Measurements from ENCODE around the gene NUP62CL. TPM values are rescaled to one million over a fixed set of nuclear protein-coding genes. Genes with fewer than 3 reads are reported as not detected.

Gene NUP62CL
- total RNA-seq, 1 donor from 2014 or later = 6.1 TPM

DNA sequence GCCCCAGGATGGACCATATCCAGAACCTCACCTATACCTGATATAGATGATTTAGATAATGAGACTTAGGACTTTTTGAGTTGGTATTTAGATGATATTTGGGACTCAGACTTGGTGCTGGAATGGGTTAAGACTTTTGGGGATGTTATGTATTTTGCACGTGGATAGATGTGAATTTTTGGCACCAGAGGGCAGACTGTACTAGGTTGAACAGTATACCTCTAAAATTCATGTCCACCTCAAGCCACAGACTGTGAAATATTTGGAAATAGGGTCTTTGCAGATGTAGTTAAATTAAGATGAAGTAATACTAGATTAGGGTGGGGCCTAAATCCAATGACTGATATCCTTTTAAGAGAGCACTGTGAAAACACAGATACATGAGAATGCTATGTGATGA lies 103.3 kb downstream of the NUP62CL start:
- H3K27ac Mint-ChIP-seq (ENCODE audit: unreplicated experiment) = no peak overlapping the region
- H3K9me3 Mint-ChIP-seq = peaks cover 5% of the 10 kb centered on the region
- no peak overlapping the region for H3K4me3 Mint-ChIP-seq
- peaks cover 27% of the 10 kb centered on the region for H3K36me3 Mint-ChIP-seq (ENCODE audit: low read depth)
- H3K4me1 Mint-ChIP-seq = peaks cover 6% of the 10 kb centered on the region
- no peaks in the 10 kb centered on the region for H3K27me3 Mint-ChIP-seq (ENCODE audit: low read depth)
- no peak for TF ChIP-seq CTCF (conservative IDR thresholded peaks at IDR 0.05)
- no peak for DNase-seq (ENCODE audit: low read depth, low spot score)

- TF ChIP-seq CTCF (conservative IDR thresholded peaks at IDR 0.05) = no peak
- Mint-ChIP-seq H3K36me3 (ENCODE audit: low read depth) (peaks cover 44% of the 10 kb centered on the region), H3K27me3 (ENCODE audit: low read depth) (no peaks in the 10 kb centered on the region), H3K27ac (ENCODE audit: unreplicated experiment) (no peak overlapping the region), H3K4me1 (peaks cover 5% of the 10 kb centered on the region), H3K9me3 (peaks cover 27% of the 10 kb centered on the region), H3K4me3 (no peak overlapping the region)
- no peak for DNase-seq (ENCODE audit: low read depth, low spot score)
Observed at GRCh38 chrX:107076158-107076557, 130.1 kb downstream of the NUP62CL start.

Other genes with a start within 250 kb of the NUP62CL start
- gene MORC4, start 206.2 kb downstream of the NUP62CL start, total RNA-seq = 10.1 and 10.6 TPM in 2 replicates
- gene RBM41, start 87.6 kb downstream of the NUP62CL start, total RNA-seq = 15.8 and 22.4 TPM in 2 replicates
- not detected in 2 replicates for gene DNAAF6, start 178 bp upstream of the NUP62CL start, total RNA-seq
- gene FRMPD3, start 243.2 kb upstream of the NUP62CL start, total RNA-seq = 1.8 and 2.3 TPM in 2 replicates

Data from neural crest cell (in vitro differentiated cells).